H1 (cell line): ENCODE data around the gene OR4C15. TPM values are rescaled to one million over a fixed set of nuclear protein-coding genes. Genes with fewer than 3 reads are reported as not detected.

Experiments used
- ATF2 ChIP-seq: IDR thresholded peaks from 2 replicates; pipeline ENCODE4 v1.6.1; 2012; ENCODE audit warnings: low read length, inconsistent platforms
- BCL11A ChIP-seq, 2 experiments: IDR thresholded peaks; one replicate each; pipeline ENCODE4 v1.6.1; 2011; ENCODE audit warnings: low read depth in 2 of 2, low read length in 2 of 2, mild to moderate bottlenecking in 2 of 2
- GTF2F1 ChIP-seq: IDR thresholded peaks from 2 replicates; pipeline ENCODE4 v1.6.1; 2012; ENCODE audit warnings: low read depth, low read length, improper control_type of control experiment, borderline replicate concordance
- JUN ChIP-seq: IDR thresholded peaks from 2 replicates; pipeline ENCODE4 v1.6.1; 2011; ENCODE audit warnings: low read depth, mild to moderate bottlenecking, improper control_type of control experiment, low read length
- POLR2A ChIP-seq, 2 experiments: IDR thresholded peaks; 1 replicate in 1 of 2; 2 replicates in 1 of 2; pipeline ENCODE4 v1.6.1; 2011; ENCODE audit warnings: low read depth in 2 of 2, low read length in 2 of 2, mild to moderate bottlenecking in 2 of 2; ENCODE audit errors: control extremely low read depth in 1 of 2
- SAP30 ChIP-seq: fragments of 300-600 bp; sonication (generic); IDR thresholded peaks from 2 replicates; pipeline ENCODE4 v1.7.1; 2012; ENCODE audit warnings: low read length, moderate library complexity, mild to moderate bottlenecking, inconsistent platforms; ENCODE audit not compliant: insufficient read depth, insufficient replicate concordance
- TCF12 ChIP-seq: IDR thresholded peaks from 2 replicates; pipeline ENCODE4 v1.6.1; 2011; ENCODE audit warnings: low read depth, mild to moderate bottlenecking, low read length
- polyA plus RNA-seq, 7 experiments: library from polyadenylated mRNA; depleted of rRNA in 3 of 7; stranded (reverse) in 5 of 7; unstranded in 2 of 7; fragments of >200 nt in 5 of 7; fragments of 200-250 nt in 2 of 7; gene quantifications; 1 replicate in 5 of 7; 2 replicates in 1 of 7; 4 replicates in 1 of 7; pipeline versions ENCODE4 v1.2.1 to v1.2.3, GENCODE V29; 2011 to 2013; ENCODE audit warnings: missing spikeins in 2 of 7, mixed read lengths in 2 of 7
- total RNA-seq: library from RNA; stranded (reverse); fragmentation: NEBNext Ultra II Directional; extraction: Animal tissue kit (Norgen Biotek cat#: 25700); gene quantifications from 2 replicates; pipeline ENCODE4 v1.2.1, GENCODE V29; 2021
- TF ChIP-seq, protein P1 (sequence below): fragments of 300-600 bp; sonication (generic); IDR thresholded peaks from 2 replicates; pipeline ENCODE4 v1.7.1; 2012; ENCODE audit warnings: low read length, moderate library complexity, mild to moderate bottlenecking, inconsistent platforms; ENCODE audit not compliant: insufficient replicate concordance
- TF ChIP-seq, protein P2 (sequence below): IDR thresholded peaks from 2 replicates; pipeline ENCODE4 v1.6.1; 2011; ENCODE audit warnings: low read length, improper control_type of control experiment

Gene OR4C15
- total and polyA plus RNA-seq, 2 of the 8 experiments (the other 6 are each of a cell fraction or from before 2014, with no cell fraction given), result not detected

DNA sequence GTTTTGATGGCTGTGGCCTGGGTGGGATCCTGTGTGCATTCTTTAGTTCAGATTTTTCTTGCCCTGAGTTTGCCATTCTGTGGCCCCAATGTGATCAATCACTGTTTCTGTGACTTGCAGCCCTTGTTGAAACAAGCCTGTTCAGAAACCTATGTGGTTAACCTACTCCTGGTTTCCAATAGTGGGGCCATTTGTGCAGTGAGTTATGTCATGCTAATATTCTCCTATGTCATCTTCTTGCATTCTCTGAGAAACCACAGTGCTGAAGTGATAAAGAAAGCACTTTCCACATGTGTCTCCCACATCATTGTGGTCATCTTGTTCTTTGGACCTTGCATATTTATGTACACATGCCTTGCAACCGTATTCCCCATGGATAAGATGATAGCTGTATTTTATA is 18.3 kb downstream of the OR4C15 start (continued):
- TF ChIP-seq, protein P1, sequence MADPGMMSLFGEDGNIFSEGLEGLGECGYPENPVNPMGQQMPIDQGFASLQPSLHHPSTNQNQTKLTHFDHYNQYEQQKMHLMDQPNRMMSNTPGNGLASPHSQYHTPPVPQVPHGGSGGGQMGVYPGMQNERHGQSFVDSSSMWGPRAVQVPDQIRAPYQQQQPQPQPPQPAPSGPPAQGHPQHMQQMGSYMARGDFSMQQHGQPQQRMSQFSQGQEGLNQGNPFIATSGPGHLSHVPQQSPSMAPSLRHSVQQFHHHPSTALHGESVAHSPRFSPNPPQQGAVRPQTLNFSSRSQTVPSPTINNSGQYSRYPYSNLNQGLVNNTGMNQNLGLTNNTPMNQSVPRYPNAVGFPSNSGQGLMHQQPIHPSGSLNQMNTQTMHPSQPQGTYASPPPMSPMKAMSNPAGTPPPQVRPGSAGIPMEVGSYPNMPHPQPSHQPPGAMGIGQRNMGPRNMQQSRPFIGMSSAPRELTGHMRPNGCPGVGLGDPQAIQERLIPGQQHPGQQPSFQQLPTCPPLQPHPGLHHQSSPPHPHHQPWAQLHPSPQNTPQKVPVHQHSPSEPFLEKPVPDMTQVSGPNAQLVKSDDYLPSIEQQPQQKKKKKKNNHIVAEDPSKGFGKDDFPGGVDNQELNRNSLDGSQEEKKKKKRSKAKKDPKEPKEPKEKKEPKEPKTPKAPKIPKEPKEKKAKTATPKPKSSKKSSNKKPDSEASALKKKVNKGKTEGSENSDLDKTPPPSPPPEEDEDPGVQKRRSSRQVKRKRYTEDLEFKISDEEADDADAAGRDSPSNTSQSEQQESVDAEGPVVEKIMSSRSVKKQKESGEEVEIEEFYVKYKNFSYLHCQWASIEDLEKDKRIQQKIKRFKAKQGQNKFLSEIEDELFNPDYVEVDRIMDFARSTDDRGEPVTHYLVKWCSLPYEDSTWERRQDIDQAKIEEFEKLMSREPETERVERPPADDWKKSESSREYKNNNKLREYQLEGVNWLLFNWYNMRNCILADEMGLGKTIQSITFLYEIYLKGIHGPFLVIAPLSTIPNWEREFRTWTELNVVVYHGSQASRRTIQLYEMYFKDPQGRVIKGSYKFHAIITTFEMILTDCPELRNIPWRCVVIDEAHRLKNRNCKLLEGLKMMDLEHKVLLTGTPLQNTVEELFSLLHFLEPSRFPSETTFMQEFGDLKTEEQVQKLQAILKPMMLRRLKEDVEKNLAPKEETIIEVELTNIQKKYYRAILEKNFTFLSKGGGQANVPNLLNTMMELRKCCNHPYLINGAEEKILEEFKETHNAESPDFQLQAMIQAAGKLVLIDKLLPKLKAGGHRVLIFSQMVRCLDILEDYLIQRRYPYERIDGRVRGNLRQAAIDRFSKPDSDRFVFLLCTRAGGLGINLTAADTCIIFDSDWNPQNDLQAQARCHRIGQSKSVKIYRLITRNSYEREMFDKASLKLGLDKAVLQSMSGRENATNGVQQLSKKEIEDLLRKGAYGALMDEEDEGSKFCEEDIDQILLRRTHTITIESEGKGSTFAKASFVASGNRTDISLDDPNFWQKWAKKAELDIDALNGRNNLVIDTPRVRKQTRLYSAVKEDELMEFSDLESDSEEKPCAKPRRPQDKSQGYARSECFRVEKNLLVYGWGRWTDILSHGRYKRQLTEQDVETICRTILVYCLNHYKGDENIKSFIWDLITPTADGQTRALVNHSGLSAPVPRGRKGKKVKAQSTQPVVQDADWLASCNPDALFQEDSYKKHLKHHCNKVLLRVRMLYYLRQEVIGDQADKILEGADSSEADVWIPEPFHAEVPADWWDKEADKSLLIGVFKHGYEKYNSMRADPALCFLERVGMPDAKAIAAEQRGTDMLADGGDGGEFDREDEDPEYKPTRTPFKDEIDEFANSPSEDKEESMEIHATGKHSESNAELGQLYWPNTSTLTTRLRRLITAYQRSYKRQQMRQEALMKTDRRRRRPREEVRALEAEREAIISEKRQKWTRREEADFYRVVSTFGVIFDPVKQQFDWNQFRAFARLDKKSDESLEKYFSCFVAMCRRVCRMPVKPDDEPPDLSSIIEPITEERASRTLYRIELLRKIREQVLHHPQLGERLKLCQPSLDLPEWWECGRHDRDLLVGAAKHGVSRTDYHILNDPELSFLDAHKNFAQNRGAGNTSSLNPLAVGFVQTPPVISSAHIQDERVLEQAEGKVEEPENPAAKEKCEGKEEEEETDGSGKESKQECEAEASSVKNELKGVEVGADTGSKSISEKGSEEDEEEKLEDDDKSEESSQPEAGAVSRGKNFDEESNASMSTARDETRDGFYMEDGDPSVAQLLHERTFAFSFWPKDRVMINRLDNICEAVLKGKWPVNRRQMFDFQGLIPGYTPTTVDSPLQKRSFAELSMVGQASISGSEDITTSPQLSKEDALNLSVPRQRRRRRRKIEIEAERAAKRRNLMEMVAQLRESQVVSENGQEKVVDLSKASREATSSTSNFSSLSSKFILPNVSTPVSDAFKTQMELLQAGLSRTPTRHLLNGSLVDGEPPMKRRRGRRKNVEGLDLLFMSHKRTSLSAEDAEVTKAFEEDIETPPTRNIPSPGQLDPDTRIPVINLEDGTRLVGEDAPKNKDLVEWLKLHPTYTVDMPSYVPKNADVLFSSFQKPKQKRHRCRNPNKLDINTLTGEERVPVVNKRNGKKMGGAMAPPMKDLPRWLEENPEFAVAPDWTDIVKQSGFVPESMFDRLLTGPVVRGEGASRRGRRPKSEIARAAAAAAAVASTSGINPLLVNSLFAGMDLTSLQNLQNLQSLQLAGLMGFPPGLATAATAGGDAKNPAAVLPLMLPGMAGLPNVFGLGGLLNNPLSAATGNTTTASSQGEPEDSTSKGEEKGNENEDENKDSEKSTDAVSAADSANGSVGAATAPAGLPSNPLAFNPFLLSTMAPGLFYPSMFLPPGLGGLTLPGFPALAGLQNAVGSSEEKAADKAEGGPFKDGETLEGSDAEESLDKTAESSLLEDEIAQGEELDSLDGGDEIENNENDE, result no peak
- TF ChIP-seq SAP30 (no peak), ATF2 (no peak), BCL11A (IDR thresholded peaks at IDR 0.05; ENCODE audit: low read depth in 2 of 2, low read length in 2 of 2) (no peak), TCF12 (no peak), JUN (no peak), POLR2A (IDR thresholded peaks at IDR 0.05; ENCODE audit: control extremely low read depth in 1 of 2, low read depth in 2 of 2, low read length in 2 of 2) (no peak), GTF2F1 (no peak)
- TF ChIP-seq, protein P2, sequence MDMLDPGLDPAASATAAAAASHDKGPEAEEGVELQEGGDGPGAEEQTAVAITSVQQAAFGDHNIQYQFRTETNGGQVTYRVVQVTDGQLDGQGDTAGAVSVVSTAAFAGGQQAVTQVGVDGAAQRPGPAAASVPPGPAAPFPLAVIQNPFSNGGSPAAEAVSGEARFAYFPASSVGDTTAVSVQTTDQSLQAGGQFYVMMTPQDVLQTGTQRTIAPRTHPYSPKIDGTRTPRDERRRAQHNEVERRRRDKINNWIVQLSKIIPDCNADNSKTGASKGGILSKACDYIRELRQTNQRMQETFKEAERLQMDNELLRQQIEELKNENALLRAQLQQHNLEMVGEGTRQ, result no peak
